HEK293T (cell line): ENCODE results near the gene P3H3.
A peak's percentile ranks its signal among the peaks of the same experiment; 100 is the strongest.

Experiments
- CTCF ChIA-PET: fragments of 350-600 bp; formaldehyde crosslinking; extraction: SDS; loops from one replicate; lab custom pipeline; 2021; ENCODE audit warnings: antibody characterized with exemption, inconsistent platforms; lab: Yijun Ruan, JAX
- POLR2A ChIA-PET: fragments of 350-600 bp; formaldehyde crosslinking; extraction: SDS; loops from one replicate; lab custom pipeline; 2020; ENCODE audit warnings: antibody characterized with exemption, inconsistent platforms; lab: Yijun Ruan, JAX
- DNase-seq: peaks from one replicate; pipeline ENCODE4 v3.0.0; 2012; ENCODE audit warnings: mixed read lengths; ENCODE audit errors: extremely low spot score
- ARNT ChIP-seq: fragments of 450-650 bp; IDR thresholded peaks from 2 replicates; pipeline ENCODE4 v1.6.1; 2017; ENCODE audit warnings: mild to moderate bottlenecking
- BHLHE40 ChIP-seq: fragments of 450-650 bp; IDR thresholded peaks from 2 replicates; pipeline ENCODE4 v1.6.1; 2016; ENCODE audit warnings: mild to moderate bottlenecking, moderate library complexity, borderline replicate concordance
- CTBP1 ChIP-seq: fragments of 450-650 bp; IDR thresholded peaks from 2 replicates; pipeline ENCODE4 v1.6.1; 2016; ENCODE audit warnings: borderline replicate concordance
- ELF4 ChIP-seq: fragments of 450-650 bp; IDR thresholded peaks from 2 replicates; pipeline ENCODE4 v1.6.1; 2017; ENCODE audit warnings: antibody characterized with exemption
- FOXA1 ChIP-seq: fragments of 450-650 bp; IDR thresholded peaks from 2 replicates; pipeline ENCODE4 v1.6.1; 2016; ENCODE audit warnings: mild to moderate bottlenecking
- FOXK2 ChIP-seq: fragments of 450-650 bp; IDR thresholded peaks from 2 replicates; pipeline ENCODE4 v1.6.1; 2016; ENCODE audit warnings: mild to moderate bottlenecking
- FOXM1 ChIP-seq: fragments of 450-650 bp; IDR thresholded peaks from 2 replicates; pipeline ENCODE4 v1.6.1; 2017; ENCODE audit warnings: mild to moderate bottlenecking, borderline replicate concordance
- HDGF ChIP-seq: fragments of 450-650 bp; IDR thresholded peaks from 2 replicates; pipeline ENCODE4 v1.6.1; 2017; ENCODE audit warnings: antibody characterized with exemption, borderline replicate concordance
- L3MBTL2 ChIP-seq: fragments of 450-650 bp; conservative IDR thresholded peaks from 2 replicates; pipeline ENCODE4 v1.6.1; 2016; ENCODE audit warnings: mild to moderate bottlenecking
- LEF1 ChIP-seq: fragments of 450-650 bp; IDR thresholded peaks from 2 replicates; pipeline ENCODE4 v1.6.1; 2017; ENCODE audit warnings: mild to moderate bottlenecking, borderline replicate concordance
- NFRKB ChIP-seq: fragments of 450-650 bp; IDR thresholded peaks from 2 replicates; pipeline ENCODE4 v1.6.1; 2016; ENCODE audit warnings: mild to moderate bottlenecking, moderate library complexity
- SP1 ChIP-seq: fragments of 450-650 bp; IDR thresholded peaks from 2 replicates; pipeline ENCODE4 v1.6.1; 2017
- SUZ12 ChIP-seq: fragments of 450-650 bp; IDR thresholded peaks from 2 replicates; pipeline ENCODE4 v1.6.1; 2016; ENCODE audit warnings: mild to moderate bottlenecking
- TARDBP ChIP-seq: fragments of 450-650 bp; IDR thresholded peaks from 2 replicates; pipeline ENCODE4 v1.6.1; 2016
- ZNF384 ChIP-seq: fragments of 450-650 bp; IDR thresholded peaks from 2 replicates; pipeline ENCODE4 v1.6.1; 2016
- TF ChIP-seq, protein P1 (sequence below): fragments of 450-650 bp; IDR thresholded peaks from 2 replicates; pipeline ENCODE4 v1.6.1; 2016

The P3H3 gene

DNA sequence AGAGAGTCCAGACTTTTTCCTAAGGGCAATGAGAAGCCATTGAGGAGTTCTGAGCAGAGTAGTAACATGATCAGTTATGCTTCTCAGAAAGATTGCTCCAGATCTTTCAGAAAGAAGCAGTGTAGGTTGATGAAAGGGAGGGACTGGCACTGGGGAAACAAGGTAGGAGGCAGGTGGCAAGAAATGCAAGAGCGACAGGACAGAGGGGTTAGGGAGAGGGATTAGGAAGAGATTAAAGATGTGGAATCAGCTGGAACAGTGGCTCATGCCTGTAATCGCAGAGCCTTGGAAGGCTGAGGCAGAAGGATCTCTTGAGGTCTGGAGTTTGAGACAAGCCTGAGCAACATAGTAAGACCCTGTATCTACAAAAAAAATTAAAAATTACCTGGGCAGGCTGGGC is 19.5 kb downstream of the P3H3 start:
- POLR2A ChIA-PET = interaction anchor here (0.7 to 1.9 kb wide), 4 partner anchors 13 to 21 kb away, joined by 3 to 7 read pairs (median 4); no protein-coding TSS in a partner anchor
- TF ChIP-seq ZNF384 (no peak), FOXK2 (no peak), HDGF (no peak), FOXA1 (no peak), LEF1 (no peak), SUZ12 (no peak), ARNT (no peak), TARDBP (no peak), CTBP1 (no peak), FOXM1 (no peak), ELF4 (no peak), L3MBTL2 (no peak), NFRKB (no peak)
- TF ChIP-seq, protein P1, sequence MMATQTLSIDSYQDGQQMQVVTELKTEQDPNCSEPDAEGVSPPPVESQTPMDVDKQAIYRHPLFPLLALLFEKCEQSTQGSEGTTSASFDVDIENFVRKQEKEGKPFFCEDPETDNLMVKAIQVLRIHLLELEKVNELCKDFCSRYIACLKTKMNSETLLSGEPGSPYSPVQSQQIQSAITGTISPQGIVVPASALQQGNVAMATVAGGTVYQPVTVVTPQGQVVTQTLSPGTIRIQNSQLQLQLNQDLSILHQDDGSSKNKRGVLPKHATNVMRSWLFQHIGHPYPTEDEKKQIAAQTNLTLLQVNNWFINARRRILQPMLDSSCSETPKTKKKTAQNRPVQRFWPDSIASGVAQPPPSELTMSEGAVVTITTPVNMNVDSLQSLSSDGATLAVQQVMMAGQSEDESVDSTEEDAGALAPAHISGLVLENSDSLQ = no peak
- CTCF ChIA-PET = interaction anchor here (3.1 kb wide), 1 partner anchor 13 kb away, joined by 12 read pairs; no protein-coding TSS in a partner anchor
- no peak for DNase-seq

DNA sequence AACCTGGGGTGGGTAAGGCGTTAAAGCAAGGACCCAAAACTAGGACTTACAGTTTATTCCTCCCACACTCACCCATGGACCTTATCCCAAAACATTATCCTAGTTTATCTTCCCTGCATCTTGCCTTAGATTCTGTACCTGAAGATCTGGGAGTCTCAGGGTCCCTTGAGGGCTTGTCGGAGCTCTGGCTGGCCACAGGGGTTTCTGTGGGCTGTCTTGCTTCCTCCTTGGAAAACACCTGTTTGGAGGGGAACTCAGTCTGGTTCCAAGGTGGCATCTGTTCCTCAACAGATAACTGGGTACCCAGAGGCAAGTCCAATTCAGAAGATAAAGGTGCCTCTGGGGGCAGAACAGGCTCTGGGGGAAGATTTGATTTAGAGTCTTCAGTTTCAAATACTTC is 21.2 kb downstream of the P3H3 start:
- no peak for TF ChIP-seq ARNT
- TF ChIP-seq TARDBP = no peak
- no peak for TF ChIP-seq FOXK2
- TF ChIP-seq ELF4 = no peak
- TF ChIP-seq L3MBTL2 = no peak
- TF ChIP-seq FOXM1 = no peak
- no peak for TF ChIP-seq SP1
- no peak for TF ChIP-seq LEF1
- TF ChIP-seq FOXA1 = no peak
- no peak for DNase-seq
- ChIA-PET CTCF (interaction anchor here (0.7 to 3.1 kb wide), 2 partner anchors 15 to 288 kb away, joined by 4 to 12 read pairs; no protein-coding TSS in a partner anchor), POLR2A (interaction anchor here (1.0 to 1.9 kb wide), 3 partner anchors 9 to 126 kb away, joined by 3 to 7 read pairs (median 4); partner anchors contain the start of genes COPS7A and GNB3)

GRCh38 chr12:6849976-6850560 is 21.9 kb downstream of the P3H3 start:
- DNase-seq = no peak
- ChIA-PET POLR2A (interaction anchor here (1.0 to 5.5 kb wide), 6 partner anchors 15 to 161 kb away, joined by 3 to 214 read pairs (median 33); partner anchors contain the start of genes COPS7A, P3H3, PTMS and SPSB2), CTCF (interaction anchor here (0.7 to 3.9 kb wide), 4 partner anchors 15 to 287 kb away, joined by 4 to 26 read pairs (median 8); no protein-coding TSS in a partner anchor)
- TF ChIP-seq HDGF = no peak

GRCh38 chr12:6850796-6851152 is 22.6 kb downstream of the P3H3 start:
- no peak for DNase-seq
- ChIA-PET POLR2A (interaction anchor here (1.0 to 5.5 kb wide), 21 partner anchors 10 to 380 kb away, joined by 3 to 214 read pairs (median 12); partner anchors contain the start of genes C12orf57, COPS7A, GNB3 and GPR162), CTCF (interaction anchor here (1.0 to 3.9 kb wide), 5 partner anchors 15 to 98 kb away, joined by 4 to 26 read pairs (median 6); partner anchors contain the start of gene MLF2)
- TF ChIP-seq L3MBTL2 (no peak), LEF1 (no peak), SUZ12 (no peak), CTBP1 (no peak), ZNF384 (no peak), TARDBP (no peak), HDGF (no peak), BHLHE40 (no peak), FOXM1 (no peak), ELF4 (no peak), FOXA1 (no peak), SP1 (no peak), FOXK2 (no peak), ARNT (no peak)
- TF ChIP-seq, protein P1 = no peak

GRCh38 chr12:6851153-6851920 is 23.1 kb downstream of the P3H3 start, which contains the start of gene CDCA3:
TSS of gene CDCA3 (minus strand) at chr12:6851286. CDS start at chr12:6850952, 334 bp downstream.
- CTCF ChIA-PET = interaction anchor here (0.8 to 3.9 kb wide), 9 partner anchors 16 to 98 kb away, joined by 3 to 28 read pairs (median 5); partner anchors contain the start of genes MLF2 and SPSB2

More at GRCh38 chr12:6851153-6851920, 23.1 kb downstream of the P3H3 start, which contains the start of gene CDCA3:
- POLR2A ChIA-PET = interaction anchor here (0.6 to 5.5 kb wide), 34 partner anchors 10 to 380 kb away, joined by 3 to 214 read pairs (median 6); partner anchors contain the start of genes C12orf57, COPS7A, GNB3 and GPR162
- DNase-seq = peak; percentile 95
- TF ChIP-seq FOXM1 (peak; percentile 59; the same call in 1 of the 2 replicates), SP1 (no peak), CTBP1 (no peak), HDGF (no peak), L3MBTL2 (peak; percentile 94), FOXA1 (no peak), BHLHE40 (no peak)
- TF ChIP-seq, protein P1 = peak; percentile 99
